OCI-LY3 (cell line): ENCODE data around the gene MTCH1.

Source experiments
- CTCF ChIP-seq: fragments of 200-600, 300-600 bp; sonication (generic); IDR thresholded peaks from 2 replicates; pipeline ENCODE4 v1.5.1; 2014; ENCODE audit warnings: antibody characterized with exemption, low read length, low read depth
- EZH2phosphoT487 ChIP-seq: fragments of 200-600 bp; shearing (Covaris generic); IDR thresholded peaks from 2 replicates; pipeline ENCODE4 v1.6.1; 2018; ENCODE audit warnings: antibody characterized with exemption, mixed run types, low read depth

GRCh38 chr6:37013516-37014491, 27.8 kb upstream of the MTCH1 start:
- no peak for TF ChIP-seq CTCF
- TF ChIP-seq EZH2phosphoT487: no peak
